Fibroblast of villous mesenchyme (primary cell): Measurements from ENCODE around the gene SNAPIN. TPM values are rescaled to one million over a fixed set of nuclear protein-coding genes. Genes with fewer than 3 reads are reported as not detected.
A peak's percentile ranks its signal among the peaks of the same experiment; 100 is the strongest.

ENCODE experiments used
- DNase-seq: peaks from one replicate; pipeline ENCODE4 v3.0.0-alpha.2; 2010; ENCODE audit warnings: low read depth
- H3K4me3 ChIP-seq: 2 replicates; pipeline ENCODE4 v1.5.1; 2011; ENCODE audit warnings: low read depth, mild to moderate bottlenecking, low read length
- CTCF ChIP-seq: IDR thresholded peaks from 2 replicates; pipeline ENCODE4 v1.5.1; 2012; ENCODE audit warnings: low read depth, mild to moderate bottlenecking, low read length; ENCODE audit not compliant: insufficient read depth
- total RNA-seq: library from RNA; depleted of rRNA; stranded (reverse); fragments of >200 nt; gene quantifications from 2 replicates; pipeline ENCODE4 v1.2.3, GENCODE V29; 2012

The SNAPIN gene
- total RNA-seq, 1 donor = 66.1 TPM

DNA sequence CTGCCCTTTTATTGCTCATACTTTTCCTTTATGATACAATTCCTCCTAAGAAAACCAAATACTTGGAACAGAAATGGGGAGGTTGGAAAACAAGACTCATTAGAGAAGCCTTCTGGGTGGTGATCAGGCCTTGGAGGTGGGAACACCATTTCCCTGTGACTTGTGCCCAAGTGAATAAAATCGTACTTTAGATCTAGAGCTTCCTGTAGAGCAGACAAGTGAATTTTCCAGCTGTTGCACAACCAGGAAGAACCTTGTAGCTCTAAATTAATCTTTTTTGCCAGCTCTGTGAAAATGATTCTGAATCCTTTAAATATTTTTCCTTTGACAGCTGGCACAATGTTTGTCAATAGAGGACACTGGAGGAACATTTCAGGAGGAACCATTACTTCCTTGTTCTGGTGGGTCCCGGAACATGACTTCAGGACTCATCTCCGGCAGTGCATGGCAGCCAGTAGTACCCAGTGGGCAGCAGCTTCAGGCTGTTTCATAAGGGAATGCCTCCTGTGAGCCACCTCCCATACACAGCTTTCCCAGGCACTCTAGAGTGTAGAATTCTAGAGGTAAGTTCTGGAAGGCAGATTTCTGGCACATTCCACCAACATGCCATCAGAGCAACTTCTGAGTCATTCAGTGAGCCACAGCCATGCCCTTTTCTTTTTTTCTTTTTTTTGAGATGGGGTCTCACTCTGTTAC is 5.5 kb upstream of the SNAPIN start:
- TF ChIP-seq CTCF = no peak
- no peak overlapping the region for H3K4me3 ChIP-seq
- DNase-seq = no peak

DNA sequence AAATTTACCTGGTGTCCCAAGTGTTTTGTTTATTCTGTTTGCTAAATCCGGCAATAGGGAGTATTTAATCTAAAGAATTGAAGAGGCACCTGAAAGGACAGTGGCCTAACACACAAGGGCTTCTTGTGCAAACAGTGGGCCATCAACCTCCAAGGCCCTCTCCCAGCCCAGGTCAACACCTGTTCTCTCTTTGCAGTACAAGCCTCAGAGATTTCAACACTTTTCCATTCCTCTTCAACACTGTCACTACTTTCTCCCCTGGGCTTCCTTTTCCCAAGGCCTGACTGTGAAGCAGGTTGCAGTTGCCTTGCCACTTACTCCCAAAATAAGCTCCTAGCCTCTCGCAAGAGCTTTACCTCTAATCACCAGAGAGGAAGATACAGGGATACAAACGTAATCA is 3.2 kb upstream of the SNAPIN start:
- DNase-seq = no peak
- no peak for TF ChIP-seq CTCF
- H3K4me3 ChIP-seq = no peak overlapping the region

GRCh38 chr1:153659175-153659534 is 652 bp downstream of the SNAPIN start:
- no peak for DNase-seq

DNA sequence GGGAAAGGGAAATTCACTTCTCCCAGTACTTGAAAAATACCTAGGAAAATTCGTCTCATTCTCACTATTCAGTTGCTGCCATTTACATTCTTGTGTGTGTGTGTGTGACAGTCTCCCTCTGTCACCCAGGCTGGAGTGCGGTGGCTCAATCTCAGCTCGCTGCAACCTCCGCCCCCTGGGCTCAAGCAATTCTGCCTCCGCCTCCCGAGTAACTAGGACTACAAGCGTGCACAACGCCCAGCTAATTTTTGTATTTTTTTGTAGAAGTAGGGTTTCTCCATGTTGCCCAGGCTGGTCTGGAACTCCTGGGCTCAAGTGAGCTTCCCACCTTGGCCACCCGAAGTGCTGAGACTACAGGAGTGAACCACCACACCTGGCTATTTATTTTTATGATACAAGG is 1.2 kb downstream of the SNAPIN start:
- no peak for DNase-seq
- peak overlapping the region; percentile 90 for H3K4me3 ChIP-seq
- TF ChIP-seq CTCF = no peak

More at GRCh38 chr1:153659175-153659534, 652 bp downstream of the SNAPIN start:
- TF ChIP-seq CTCF = no peak
- peak overlapping the region; percentile 90 for H3K4me3 ChIP-seq

DNA sequence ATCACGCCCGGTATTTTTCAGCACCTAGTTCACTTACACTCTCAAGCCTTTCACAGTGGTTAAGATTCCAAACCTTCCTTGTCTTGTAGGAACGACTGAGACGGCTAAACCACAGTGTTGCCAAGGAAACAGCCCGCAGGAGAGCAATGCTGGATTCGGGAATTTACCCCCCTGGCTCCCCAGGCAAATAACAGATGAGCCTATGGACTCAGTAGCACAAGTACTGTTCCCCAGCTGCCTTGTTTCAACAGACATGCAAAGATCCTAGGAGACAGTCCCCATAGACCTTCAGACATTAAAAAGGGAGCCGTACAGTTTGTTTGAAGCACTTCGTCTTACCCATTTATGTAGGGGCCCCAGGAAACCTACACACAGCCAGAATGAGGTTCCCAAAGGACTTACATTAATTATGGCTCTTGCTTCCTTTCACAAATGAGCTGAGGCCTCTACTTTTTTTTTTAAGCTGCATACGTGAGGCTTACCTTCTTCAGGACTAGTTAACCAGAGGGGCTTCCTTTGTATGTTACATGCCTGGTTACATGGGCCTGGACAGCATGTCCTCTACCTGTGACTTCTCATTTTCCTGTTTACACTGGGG is 2.7 kb downstream of the SNAPIN start:
- DNase-seq = no peak
- TF ChIP-seq CTCF = no peak
- no peak overlapping the region for H3K4me3 ChIP-seq

DNA sequence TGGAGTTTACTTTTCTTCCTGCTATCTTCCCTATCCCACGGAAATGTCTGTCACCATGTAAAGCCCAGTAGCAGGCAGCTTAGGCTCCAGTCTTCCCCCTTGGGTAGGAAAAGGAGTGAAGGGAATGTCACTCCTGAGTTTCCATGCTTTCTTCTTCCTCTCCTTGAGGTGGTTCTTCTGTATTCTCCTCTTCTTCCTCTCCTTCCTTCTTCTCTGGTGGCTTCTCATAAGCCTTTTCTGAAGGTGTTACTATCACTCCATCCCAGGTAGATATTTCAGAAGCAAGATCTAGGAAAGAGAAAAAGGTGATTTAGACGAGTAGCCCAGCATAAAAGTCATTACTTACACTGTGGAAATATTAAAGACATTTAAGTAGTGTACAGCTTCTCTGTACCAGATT is 3.8 kb downstream of the SNAPIN start:
- H3K4me3 ChIP-seq = no peak overlapping the region
- TF ChIP-seq CTCF = no peak
- DNase-seq = no peak

DNA sequence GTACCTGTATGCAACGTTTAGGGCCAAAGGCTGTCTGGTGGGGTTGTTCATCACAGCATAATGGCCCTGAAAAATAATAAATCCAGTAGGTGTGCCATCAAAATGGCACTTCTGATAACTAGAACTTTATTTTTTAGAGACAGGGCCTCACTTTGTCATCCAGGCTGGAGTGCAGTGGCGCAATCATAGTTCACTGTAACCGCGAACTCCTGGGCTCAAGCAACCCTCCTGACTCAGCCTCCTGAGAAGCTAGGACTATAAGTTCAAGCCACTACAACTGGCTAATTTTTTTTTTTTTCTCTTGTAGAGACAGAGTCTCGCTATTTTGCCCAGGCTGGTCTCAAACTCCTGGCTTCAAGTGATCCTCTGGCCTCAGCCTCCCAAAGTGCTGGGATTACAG is 4.7 kb downstream of the SNAPIN start:
- no peak for TF ChIP-seq CTCF
- DNase-seq = peak; percentile 47

More for the DNA sequence above, 4.7 kb downstream of the SNAPIN start:
- H3K4me3 ChIP-seq = no peak overlapping the region
